B cell (primary cell): ENCODE data around the gene GRIK5.

Experiments
- CTCF ChIP-seq: fragments of 200-600 bp; IDR thresholded peaks from one replicate; pipeline ENCODE4 v1.8.0; 2022; ENCODE audit warnings: antibody characterized with exemption, mild to moderate bottlenecking
- EZH2 ChIP-seq: IDR thresholded peaks from 2 replicates; pipeline ENCODE4 v1.6.1; 2012; ENCODE audit warnings: borderline replicate concordance, low read depth, mild to moderate bottlenecking, moderate library complexity, low read length; ENCODE audit not compliant: insufficient read depth, poor library complexity, severe bottlenecking

- TF ChIP-seq EZH2 (no peak), CTCF (no peak)
Measured at GRCh38 chr19:42111384-42111783, 41.4 kb upstream of the GRIK5 start.
